Gastroesophageal sphincter (tissue), 3 donors: ENCODE measurements around the gene SLC29A3.

ENCODE experiments used
- POLR2AphosphoS5 ChIP-seq: sonication (generic); formaldehyde crosslinking; IDR thresholded peaks from one replicate; pipeline ENCODE4 v1.6.1; 2017; ENCODE audit warnings: antibody characterized with exemption
- TF ChIP-seq, protein P1 (sequence below), 4 experiments: fragments of 200-600 bp in 2 of 4; fragments of 450-650 bp in 2 of 4; sonication (generic) in 1 of 4; IDR thresholded peaks; one replicate each; pipeline ENCODE4 v1.5.1; 2017 to 2019; ENCODE audit warnings: antibody characterized with exemption in 4 of 4, mild to moderate bottlenecking in 2 of 4, moderate library complexity in 2 of 4

GRCh38 chr10:71381611-71382010, 62.6 kb downstream of the SLC29A3 start:
- TF ChIP-seq, protein P1, sequence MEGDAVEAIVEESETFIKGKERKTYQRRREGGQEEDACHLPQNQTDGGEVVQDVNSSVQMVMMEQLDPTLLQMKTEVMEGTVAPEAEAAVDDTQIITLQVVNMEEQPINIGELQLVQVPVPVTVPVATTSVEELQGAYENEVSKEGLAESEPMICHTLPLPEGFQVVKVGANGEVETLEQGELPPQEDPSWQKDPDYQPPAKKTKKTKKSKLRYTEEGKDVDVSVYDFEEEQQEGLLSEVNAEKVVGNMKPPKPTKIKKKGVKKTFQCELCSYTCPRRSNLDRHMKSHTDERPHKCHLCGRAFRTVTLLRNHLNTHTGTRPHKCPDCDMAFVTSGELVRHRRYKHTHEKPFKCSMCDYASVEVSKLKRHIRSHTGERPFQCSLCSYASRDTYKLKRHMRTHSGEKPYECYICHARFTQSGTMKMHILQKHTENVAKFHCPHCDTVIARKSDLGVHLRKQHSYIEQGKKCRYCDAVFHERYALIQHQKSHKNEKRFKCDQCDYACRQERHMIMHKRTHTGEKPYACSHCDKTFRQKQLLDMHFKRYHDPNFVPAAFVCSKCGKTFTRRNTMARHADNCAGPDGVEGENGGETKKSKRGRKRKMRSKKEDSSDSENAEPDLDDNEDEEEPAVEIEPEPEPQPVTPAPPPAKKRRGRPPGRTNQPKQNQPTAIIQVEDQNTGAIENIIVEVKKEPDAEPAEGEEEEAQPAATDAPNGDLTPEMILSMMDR (IDR thresholded peaks at IDR 0.05) = no peak
- no peak for TF ChIP-seq POLR2AphosphoS5
